WI38 (cell line): ENCODE results near the gene EFNA4.

Source experiments
- H3K4me3 ChIP-seq: 2 replicates; pipeline ENCODE4 v1.5.1; 2011; ENCODE audit warnings: low read depth, mild to moderate bottlenecking, control low read depth, low read length
- TF ChIP-seq, protein P1 (sequence below): IDR thresholded peaks from 2 replicates; pipeline ENCODE4 v1.5.1; 2012; ENCODE audit warnings: low read depth, mild to moderate bottlenecking, control low read depth, low read length

EFNA4 gene

GRCh38 chr1:155048449-155049334 is 14.8 kb upstream of the EFNA4 start:
- no peak overlapping the region for H3K4me3 ChIP-seq
- TF ChIP-seq, protein P1, sequence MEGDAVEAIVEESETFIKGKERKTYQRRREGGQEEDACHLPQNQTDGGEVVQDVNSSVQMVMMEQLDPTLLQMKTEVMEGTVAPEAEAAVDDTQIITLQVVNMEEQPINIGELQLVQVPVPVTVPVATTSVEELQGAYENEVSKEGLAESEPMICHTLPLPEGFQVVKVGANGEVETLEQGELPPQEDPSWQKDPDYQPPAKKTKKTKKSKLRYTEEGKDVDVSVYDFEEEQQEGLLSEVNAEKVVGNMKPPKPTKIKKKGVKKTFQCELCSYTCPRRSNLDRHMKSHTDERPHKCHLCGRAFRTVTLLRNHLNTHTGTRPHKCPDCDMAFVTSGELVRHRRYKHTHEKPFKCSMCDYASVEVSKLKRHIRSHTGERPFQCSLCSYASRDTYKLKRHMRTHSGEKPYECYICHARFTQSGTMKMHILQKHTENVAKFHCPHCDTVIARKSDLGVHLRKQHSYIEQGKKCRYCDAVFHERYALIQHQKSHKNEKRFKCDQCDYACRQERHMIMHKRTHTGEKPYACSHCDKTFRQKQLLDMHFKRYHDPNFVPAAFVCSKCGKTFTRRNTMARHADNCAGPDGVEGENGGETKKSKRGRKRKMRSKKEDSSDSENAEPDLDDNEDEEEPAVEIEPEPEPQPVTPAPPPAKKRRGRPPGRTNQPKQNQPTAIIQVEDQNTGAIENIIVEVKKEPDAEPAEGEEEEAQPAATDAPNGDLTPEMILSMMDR, result no peak

GRCh38 chr1:155049651-155050559 is 13.6 kb upstream of the EFNA4 start:
- TF ChIP-seq, protein P1, result no peak
- H3K4me3 ChIP-seq, result peak overlapping the region; percentile 77

- TF ChIP-seq, protein P1, result peak; percentile 90
- peak within 1 kb of the TSS; percentile 77 for H3K4me3 ChIP-seq
Observed at GRCh38 chr1:155050560-155051341, 12.8 kb upstream of the EFNA4 start, which contains the start of gene ADAM15. ADAM15 (plus strand) TSS chr1:155051316; CDS start chr1:155051387, 71 bp downstream.

GRCh38 chr1:155051342-155051776 is 12.2 kb upstream of the EFNA4 start:
- TF ChIP-seq, protein P1, result no peak
- peak overlapping the region; percentile 77 for H3K4me3 ChIP-seq

- peak overlapping the region; percentile 77 for H3K4me3 ChIP-seq
- TF ChIP-seq, protein P1, result no peak
Observed at GRCh38 chr1:155051777-155052398, 11.7 kb upstream of the EFNA4 start.
